ENCODE data around the gene SNPH. TPM values are rescaled to one million over a fixed set of nuclear protein-coding genes. Genes with fewer than 3 reads are reported as not detected.

The SNPH gene
- total RNA-seq, 1 experiment from 2014 or later, result 21.4 TPM

GRCh38 chr20:1298166-1298565 is 32.1 kb downstream of the SNPH start:
- H3K36me3 ChIP-seq (ENCODE audit: low read depth, low read length), result 0 out of 2 replicates have a peak, but pooled peaks cover 4% of the 10 kb centered on the region
- H3K9me2 ChIP-seq (replicated peaks; ENCODE audit: low read length), result no peaks in the 10 kb centered on the region
- no peak overlapping the region for H3K4me2 ChIP-seq (ENCODE audit: low read length)
- no peak overlapping the region for H3K9ac ChIP-seq (ENCODE audit: low read length)
- H3F3A ChIP-seq (ENCODE audit: low read length, unreplicated experiment), result no peaks in the 10 kb centered on the region
- no peak for DNase-seq
- ChIA-PET POLR2A (ENCODE audit: unreplicated experiment) (no interaction called here), CTCF (no interaction called here)
- H3K79me2 ChIP-seq (ENCODE audit: low read length), result no peaks in the 10 kb centered on the region
- H3K27ac ChIP-seq (ENCODE audit: low read length), result no peak overlapping the region
- no peak overlapping the region for H3K4me3 ChIP-seq (ENCODE audit: low read length)
- H3K9me3 ChIP-seq (ENCODE audit: low read length), result no peaks in the 10 kb centered on the region
- no peak for ATAC-seq
- no peaks in the 10 kb centered on the region for H3K27me3 ChIP-seq (ENCODE audit: low read length)
- no peak for TF ChIP-seq CTCF (conservative IDR thresholded peaks at IDR 0.05; ENCODE audit: low read depth, low read length)
- TF ChIP-seq EZH2 (IDR thresholded peaks at IDR 0.05; ENCODE audit: low read length, unreplicated experiment), result no peak
- no peak for TF ChIP-seq EZH2phosphoT487 (IDR thresholded peaks at IDR 0.05; ENCODE audit: borderline replicate concordance, low read length)
- H3K4me1 ChIP-seq (ENCODE audit: insufficient read depth, low read length), result peaks cover 13% of the 10 kb centered on the region
- no TSS peak for BruUV-seq (replicated peaks)
- intact Hi-C loops (cut with micrococcal nuclease), result no loop called here
- no peak overlapping the region for H2AFZ ChIP-seq (ENCODE audit: low read length)
- H4K20me1 ChIP-seq (ENCODE audit: low read length), result no peaks in the 10 kb centered on the region

GRCh38 chr20:1298888-1299511 is 32.9 kb downstream of the SNPH start:
- BruUV-seq (replicated peaks), result no TSS peak
- Histone ChIP-seq H3F3A (ENCODE audit: low read length, unreplicated experiment) (no peaks in the 10 kb centered on the region), H3K79me2 (ENCODE audit: low read length) (no peaks in the 10 kb centered on the region), H3K9ac (ENCODE audit: low read length) (no peak overlapping the region), H3K9me3 (ENCODE audit: low read length) (no peaks in the 10 kb centered on the region), H3K4me3 (ENCODE audit: low read length) (no peak overlapping the region), H3K4me1 (ENCODE audit: insufficient read depth, low read length) (peaks cover 13% of the 10 kb centered on the region), H3K36me3 (ENCODE audit: low read depth, low read length) (0 out of 2 replicates have a peak, but pooled peaks cover 4% of the 10 kb centered on the region), H3K27ac (ENCODE audit: low read length) (no peak overlapping the region), H3K27me3 (ENCODE audit: low read length) (no peaks in the 10 kb centered on the region), H3K9me2 (replicated peaks; ENCODE audit: low read length) (no peaks in the 10 kb centered on the region), H4K20me1 (ENCODE audit: low read length) (no peaks in the 10 kb centered on the region), H3K4me2 (ENCODE audit: low read length) (no peak overlapping the region), H2AFZ (ENCODE audit: low read length) (no peak overlapping the region)
- ATAC-seq (no peak), DNase-seq (no peak)
- TF ChIP-seq CTCF (conservative IDR thresholded peaks at IDR 0.05; ENCODE audit: low read depth, low read length), result no peak
- TF ChIP-seq EZH2 (IDR thresholded peaks at IDR 0.05; ENCODE audit: low read length, unreplicated experiment), result no peak
- no peak for TF ChIP-seq EZH2phosphoT487 (IDR thresholded peaks at IDR 0.05; ENCODE audit: borderline replicate concordance, low read length)
- intact Hi-C loops (cut with micrococcal nuclease), result no loop called here
- CTCF ChIA-PET, result no interaction called here
- POLR2A ChIA-PET (ENCODE audit: unreplicated experiment), result no interaction called here

- BruUV-seq (replicated peaks), result no TSS peak
- no peak for TF ChIP-seq EZH2 (IDR thresholded peaks at IDR 0.05; ENCODE audit: low read length, unreplicated experiment)
- TF ChIP-seq EZH2phosphoT487 (IDR thresholded peaks at IDR 0.05; ENCODE audit: borderline replicate concordance, low read length), result no peak
- peak; percentile 53 for TF ChIP-seq CTCF (conservative IDR thresholded peaks at IDR 0.05; ENCODE audit: low read depth, low read length)
- Histone ChIP-seq H3K36me3 (ENCODE audit: low read depth, low read length) (0 out of 2 replicates have a peak, but pooled peaks cover 4% of the 10 kb centered on the region), H4K20me1 (ENCODE audit: low read length) (no peaks in the 10 kb centered on the region), H3K4me2 (ENCODE audit: low read length) (no peak overlapping the region), H3K27me3 (ENCODE audit: low read length) (no peaks in the 10 kb centered on the region), H3K9me2 (replicated peaks; ENCODE audit: low read length) (no peaks in the 10 kb centered on the region), H3K9me3 (ENCODE audit: low read length) (no peaks in the 10 kb centered on the region), H3K4me3 (ENCODE audit: low read length) (no peak overlapping the region), H3K4me1 (ENCODE audit: insufficient read depth, low read length) (peaks cover 13% of the 10 kb centered on the region), H2AFZ (ENCODE audit: low read length) (no peak overlapping the region), H3K27ac (ENCODE audit: low read length) (no peak overlapping the region), H3F3A (ENCODE audit: low read length, unreplicated experiment) (no peaks in the 10 kb centered on the region), H3K79me2 (ENCODE audit: low read length) (no peaks in the 10 kb centered on the region), H3K9ac (ENCODE audit: low read length) (no peak overlapping the region)
- CTCF ChIA-PET, result no interaction called here
- POLR2A ChIA-PET (ENCODE audit: unreplicated experiment), result no interaction called here
- DNase-seq, result peak; percentile 32
- ATAC-seq, result peak; percentile 57
- intact Hi-C loops (cut with micrococcal nuclease), result no loop called here
Measured at GRCh38 chr20:1299522-1299921, 33.4 kb downstream of the SNPH start.
